GM10847 (cell line): ENCODE data around the gene GPC6.

Experiments used
- POLR2A ChIP-seq: IDR thresholded peaks from 2 replicates; pipeline ENCODE4 v1.6.1; 2011; ENCODE audit not compliant: insufficient read length; ENCODE audit errors: extremely low read depth

The GPC6 gene

DNA sequence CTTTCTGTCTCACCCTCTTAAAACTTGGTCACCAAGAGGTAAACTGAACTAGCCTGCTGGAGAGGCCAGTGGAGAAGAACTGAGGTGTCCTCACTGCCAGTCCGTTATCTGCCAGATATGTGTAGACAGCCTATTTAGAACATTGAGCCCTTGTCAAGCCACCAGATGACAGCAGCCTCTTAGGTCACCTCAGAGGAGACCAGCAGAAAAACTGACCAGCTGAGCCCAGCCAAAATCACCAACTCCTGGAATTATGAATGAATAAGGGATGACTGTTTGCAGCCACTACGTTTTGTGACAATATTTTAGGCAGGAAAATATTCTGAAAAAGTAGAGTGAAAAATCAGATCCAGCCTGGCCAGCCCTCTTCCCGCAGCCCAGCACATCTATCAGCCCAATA is 739.0 kb downstream of the GPC6 start:
- TF ChIP-seq POLR2A = no peak

DNA sequence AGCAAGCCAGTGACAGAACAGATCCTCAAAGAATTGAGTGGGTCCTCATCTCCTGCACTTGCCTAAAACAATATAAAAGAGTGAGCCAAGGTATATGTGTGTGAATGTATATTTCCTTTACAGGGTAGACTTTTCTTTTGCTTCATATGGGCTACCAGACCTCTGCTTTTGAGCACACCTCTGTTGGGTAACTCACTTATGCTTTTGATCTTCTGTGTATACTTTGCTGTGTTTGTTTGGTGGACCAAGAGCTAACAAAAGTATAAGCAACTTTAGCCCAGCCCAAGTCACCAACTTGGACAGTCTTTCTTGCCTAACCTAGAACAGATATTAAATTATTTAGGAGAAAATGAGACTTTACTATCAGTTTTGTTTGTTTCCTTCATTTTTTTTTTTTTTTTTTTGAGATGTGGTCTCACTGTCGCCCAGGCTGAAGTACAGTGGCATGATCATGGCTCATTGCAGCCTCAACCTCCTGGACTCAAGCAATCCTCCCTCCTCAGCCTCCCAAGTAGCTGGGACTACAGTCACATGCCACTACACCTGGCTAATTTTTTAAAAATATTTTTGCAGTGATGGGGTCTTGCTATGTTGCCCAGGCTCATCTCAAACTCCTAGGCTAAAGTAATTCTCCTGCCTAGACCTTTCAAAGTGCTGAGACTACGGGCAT is 739.8 kb downstream of the GPC6 start:
- no peak for TF ChIP-seq POLR2A

DNA sequence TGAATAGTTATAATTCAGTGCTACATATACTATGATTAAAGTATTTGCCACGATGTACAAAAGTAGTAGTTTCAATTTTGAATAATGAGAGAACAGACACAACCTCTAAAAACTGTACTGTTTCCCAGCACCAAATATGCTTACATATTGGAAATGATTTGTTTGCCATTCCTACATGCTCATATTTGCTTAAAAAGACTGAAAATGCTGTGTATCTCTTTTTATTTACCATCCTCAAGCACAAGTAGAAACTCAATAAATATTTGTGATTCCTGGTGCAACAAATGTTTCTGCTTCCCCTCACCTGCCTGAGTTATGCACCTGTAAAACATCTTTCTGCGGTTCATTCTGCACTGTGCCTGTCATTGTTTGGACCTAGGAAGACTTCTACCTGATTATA is 740.7 kb downstream of the GPC6 start:
- TF ChIP-seq POLR2A = no peak

DNA sequence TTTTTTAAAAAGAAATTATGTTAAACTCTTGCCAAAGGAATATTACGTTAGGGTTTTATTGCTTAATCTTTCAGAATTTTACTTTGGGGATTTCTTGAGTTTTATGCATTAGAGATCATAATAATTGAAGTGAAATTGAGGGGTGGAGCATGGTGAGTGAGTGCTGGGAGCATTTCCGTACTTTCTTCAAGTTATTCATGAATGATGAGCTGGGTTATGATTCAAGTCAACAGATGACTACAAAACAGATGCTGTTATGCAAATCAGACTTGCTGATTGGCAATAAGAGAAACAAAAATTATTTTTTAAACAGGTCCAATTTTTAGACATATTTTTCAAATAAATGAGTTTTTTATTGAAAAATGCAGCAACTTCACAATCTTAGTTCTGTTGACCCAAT is 748.6 kb downstream of the GPC6 start:
- TF ChIP-seq POLR2A = no peak

DNA sequence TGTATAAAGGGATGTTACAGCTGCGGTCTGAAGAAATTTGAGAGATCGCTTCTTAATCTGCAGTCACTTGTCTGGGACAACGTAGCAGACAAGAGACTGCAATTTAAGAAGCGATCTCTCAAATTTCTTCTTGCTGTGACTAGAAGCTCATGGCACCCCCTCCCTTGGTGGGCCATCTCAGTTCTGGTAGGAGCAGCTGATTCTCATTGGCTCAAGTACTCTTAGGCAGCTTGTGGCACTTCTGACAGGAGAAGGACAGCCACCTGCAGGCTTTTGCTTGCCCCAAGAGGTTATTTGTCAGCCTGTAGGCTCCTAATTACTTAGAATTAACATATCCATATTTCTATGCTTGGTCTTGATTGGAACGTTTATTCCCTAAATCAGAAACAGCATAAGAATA is 749.9 kb downstream of the GPC6 start:
- TF ChIP-seq POLR2A = no peak

DNA sequence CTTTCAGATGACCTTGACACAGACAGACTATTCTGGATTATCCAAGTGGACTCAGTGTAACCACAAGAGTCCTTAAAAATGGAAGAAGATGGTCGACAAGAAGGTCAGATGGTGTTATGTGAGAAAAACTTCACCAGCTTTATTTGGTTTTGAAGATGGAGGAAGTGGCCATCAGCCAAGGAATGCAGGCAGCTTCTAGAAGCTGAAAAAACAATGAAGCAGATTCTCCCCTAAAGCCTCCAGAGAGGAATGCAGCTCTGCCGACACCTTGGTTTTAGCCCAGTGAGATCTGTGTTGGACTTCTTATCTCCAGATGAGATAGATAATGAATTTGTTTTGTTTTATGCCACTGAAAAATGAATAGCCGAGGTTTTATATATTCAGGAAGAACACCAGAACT is 751.4 kb downstream of the GPC6 start:
- TF ChIP-seq POLR2A = no peak

DNA sequence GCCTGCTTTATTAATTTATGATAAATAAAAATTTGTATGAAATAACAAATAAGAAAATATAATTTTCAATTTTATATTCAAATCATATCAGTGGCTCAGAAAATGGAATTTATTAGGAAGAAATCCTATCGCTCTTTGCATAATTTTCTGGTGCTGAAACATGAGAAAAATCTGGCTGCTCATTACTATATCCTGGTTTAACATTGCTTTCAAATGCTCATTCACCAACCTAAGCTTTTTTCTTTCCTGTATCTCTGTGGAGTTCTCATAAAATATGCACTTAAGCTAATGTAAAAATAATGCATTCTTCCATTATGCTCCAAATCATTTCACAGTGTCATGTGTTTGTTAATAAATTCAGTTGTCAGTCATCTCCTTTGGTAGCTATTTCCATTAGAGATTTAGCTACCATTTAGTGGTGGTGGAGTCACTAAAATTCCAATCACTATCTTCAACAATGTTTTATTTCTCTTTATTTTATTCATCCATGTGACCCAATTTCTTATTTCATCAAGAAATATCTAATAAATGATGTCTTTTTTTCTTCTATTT is 754.9 kb downstream of the GPC6 start:
- no peak for TF ChIP-seq POLR2A

DNA sequence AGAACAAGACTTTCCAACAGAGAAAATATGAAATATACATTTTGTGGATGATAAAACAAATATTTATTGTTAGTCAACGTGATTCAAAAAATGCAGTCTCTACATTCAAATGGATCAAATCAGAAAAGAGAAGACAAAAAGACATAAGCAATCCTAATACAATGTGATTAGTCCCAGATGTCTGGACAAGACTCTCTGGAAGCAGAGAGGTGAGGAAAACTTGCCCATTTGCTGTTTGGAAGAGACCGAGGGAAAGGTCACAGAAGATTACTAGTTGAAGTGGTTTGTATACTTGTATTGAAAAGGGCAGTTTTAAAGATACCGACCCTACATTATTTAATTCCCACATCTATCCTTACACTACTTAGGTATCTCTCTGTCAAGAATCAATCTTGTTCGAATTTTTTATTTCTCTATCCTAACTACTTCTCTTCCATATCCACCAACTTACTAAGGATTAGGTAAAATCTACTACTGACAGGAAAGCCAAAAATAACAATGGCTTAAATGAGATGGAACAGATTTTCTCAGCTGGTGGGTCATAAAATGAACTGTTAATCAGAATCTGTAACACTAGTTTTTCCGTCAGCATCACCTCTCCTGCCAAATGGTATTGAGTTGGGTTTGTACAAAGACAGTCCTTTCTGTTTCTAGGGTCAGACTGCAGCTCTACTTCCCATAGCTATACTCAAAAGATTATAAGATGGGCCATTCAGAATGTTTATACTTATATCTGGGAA is 755.7 kb downstream of the GPC6 start:
- no peak for TF ChIP-seq POLR2A

DNA sequence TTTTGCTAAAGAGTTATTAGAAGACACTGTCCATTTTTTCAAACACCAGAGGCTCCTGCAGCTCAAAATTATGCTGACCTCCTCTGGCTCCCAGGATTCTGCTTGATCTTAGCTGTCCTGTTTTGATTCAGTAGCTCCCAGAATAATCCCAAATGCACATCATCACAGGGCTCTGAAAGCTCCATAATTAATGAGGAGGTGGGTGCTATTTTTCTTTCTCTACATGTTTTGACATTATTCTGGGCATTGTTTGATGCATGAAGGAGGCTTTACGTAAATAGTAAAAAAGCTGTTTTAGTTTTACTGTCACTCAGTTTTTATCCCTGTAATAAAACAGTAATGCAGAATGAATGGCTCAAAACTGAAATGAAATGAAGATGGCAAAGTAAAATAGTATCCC is 757.4 kb downstream of the GPC6 start:
- no peak for TF ChIP-seq POLR2A

DNA sequence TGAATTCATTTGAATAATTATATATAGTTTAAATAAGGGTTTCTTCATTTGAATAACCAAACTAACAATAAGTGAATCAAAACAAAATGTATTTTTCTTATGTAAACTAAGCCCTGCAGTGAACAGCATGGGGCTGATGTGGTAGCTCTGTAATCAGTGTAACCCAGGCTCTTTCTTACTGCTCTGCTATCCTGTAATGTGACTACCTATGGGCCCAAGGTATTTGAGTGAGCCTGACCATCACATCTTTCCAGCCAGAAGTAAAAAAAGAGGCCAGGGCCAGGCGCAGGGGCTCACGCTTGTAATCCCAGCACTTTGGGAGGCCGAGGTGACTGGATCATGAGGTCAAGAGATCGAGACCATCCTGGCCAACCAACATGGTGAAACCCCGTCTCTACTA is 758.3 kb downstream of the GPC6 start:
- TF ChIP-seq POLR2A = no peak

DNA sequence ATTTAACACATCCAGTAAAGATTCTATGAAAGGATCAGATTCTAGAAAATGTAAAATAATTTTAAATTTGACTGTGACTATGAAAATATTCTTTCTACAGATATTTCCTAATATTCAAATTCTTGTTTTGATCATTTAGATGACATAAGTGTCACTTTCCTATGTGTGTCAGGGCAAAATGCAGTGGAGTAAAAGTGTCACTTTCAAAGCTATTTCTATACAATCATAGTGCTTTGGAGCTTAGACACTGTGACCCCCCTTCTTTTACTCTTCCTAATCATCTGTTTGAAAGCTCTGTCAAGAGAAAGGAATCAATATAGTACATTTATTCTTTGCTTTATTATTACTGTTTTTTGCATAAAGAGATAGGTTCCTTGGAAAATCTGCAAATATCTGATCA is 760.9 kb downstream of the GPC6 start:
- no peak for TF ChIP-seq POLR2A

DNA sequence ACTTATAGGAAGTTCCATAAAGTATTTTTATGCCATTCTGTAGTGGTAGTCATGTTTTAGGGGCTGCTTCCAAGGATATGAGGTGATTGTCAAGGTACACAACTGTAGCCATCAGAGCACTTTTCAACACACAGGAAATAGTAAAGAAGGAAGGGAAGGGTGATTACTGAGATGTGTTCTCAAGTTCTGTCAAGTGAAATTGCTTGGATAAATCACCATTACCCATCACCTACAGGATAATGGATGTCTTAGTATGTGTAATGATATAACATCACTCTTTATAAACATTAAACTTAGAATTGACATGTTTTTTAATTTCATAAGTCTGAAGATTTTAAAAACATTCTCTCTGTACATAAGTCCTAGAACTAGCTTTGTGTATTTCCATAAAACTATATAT is 765.0 kb downstream of the GPC6 start:
- no peak for TF ChIP-seq POLR2A

DNA sequence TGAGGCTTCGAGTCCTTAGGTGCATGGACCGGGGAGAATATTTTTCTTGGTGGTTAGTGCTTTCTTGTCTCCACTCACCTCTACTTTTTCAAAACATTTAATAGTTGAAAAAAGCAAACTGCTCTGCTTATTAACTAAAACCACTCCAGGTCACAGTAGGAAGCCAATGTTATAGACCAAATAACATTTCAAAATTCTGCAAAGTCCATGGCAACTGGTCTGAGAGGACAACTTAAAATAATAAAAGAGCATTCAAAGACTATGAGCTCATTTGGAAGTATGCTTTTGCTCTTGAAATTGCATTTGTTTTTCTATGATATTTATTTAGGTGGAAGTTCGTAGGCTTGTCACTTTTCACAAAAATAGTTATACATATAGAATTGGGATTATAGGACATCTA is 769.9 kb downstream of the GPC6 start:
- no peak for TF ChIP-seq POLR2A

DNA sequence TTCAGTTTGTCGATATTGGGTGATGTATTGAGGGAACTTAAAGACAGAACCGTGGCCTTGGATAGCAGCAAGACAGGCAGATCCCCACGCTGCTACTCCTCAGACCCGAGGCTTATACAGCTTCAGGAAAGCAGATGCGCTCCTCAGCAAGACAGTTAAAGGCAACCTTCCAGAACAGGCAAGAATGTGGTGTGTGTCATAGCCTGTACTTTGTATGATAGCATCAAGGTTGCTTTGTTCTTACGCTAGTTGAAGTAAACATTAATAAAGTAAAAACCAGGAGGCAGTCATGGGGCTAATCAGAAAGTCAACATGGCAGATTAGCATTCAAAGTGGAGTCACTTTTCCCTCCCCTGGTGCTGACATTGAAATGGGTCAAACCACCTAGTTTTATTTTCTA is 779.7 kb downstream of the GPC6 start:
- TF ChIP-seq POLR2A = no peak

DNA sequence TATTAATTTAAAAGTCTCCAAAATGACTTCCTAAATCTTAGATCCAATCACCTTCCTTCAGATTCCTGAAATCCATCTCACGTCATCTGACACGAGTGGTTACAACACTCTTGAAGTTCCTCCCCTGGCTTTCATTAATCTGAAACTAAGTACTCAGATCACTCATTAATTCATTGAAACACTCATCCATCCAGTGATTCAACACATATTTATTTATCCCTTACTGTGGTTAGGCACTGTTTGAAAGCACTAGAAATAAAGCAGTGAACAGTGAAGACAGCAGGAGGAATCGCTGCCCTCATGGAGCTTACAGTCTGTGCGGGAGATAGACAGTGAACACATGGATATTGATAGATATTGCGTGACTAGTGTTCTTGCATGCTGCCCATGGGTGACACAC is 780.5 kb downstream of the GPC6 start:
- no peak for TF ChIP-seq POLR2A

DNA sequence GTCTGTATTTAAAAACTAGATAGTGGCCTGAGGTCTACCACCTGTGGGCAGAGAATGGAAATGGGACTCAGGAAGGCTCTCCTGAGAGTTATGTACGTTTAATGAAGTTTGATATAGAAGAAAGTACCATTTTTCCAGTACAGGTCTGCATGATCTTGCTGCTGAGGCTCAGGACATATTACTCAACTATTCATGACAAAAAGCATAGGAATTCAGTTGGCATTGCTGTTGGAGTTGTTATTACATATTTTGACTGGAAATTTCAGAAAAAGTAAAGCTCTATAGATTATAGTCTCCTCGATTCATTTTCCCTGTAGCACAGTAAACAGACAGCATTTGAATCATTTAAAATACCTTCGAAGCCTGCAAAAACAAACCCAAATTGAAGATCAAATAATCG is 783.1 kb downstream of the GPC6 start:
- no peak for TF ChIP-seq POLR2A

DNA sequence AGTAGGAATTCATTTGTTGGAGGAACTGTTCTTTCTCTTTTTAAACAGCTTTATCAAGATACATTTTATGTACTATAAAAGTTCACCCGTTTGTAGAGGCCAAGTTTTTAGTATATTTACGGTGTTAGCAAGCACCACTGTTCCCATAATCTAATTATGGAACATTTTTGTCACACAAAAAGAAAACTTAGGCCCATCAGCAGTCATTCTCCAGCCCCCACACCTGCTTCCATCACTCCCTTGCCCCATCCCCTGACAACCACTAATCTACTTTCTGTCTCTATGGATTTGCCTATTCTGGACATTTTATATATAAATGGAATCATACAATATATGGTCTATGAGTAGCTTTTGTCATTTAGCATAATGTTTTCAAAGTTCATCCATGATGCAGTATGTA is 787.9 kb downstream of the GPC6 start:
- no peak for TF ChIP-seq POLR2A
